C1 segment of cervical spinal cord (tissue), 14 donors: ENCODE measurements around the gene ACKR3.

Experiments used
- DNase-seq, 14 donors: peaks; one replicate each; lab custom pipeline; 2025; lab: John Stamatoyannopoulos, UW

Gene ACKR3

DNA sequence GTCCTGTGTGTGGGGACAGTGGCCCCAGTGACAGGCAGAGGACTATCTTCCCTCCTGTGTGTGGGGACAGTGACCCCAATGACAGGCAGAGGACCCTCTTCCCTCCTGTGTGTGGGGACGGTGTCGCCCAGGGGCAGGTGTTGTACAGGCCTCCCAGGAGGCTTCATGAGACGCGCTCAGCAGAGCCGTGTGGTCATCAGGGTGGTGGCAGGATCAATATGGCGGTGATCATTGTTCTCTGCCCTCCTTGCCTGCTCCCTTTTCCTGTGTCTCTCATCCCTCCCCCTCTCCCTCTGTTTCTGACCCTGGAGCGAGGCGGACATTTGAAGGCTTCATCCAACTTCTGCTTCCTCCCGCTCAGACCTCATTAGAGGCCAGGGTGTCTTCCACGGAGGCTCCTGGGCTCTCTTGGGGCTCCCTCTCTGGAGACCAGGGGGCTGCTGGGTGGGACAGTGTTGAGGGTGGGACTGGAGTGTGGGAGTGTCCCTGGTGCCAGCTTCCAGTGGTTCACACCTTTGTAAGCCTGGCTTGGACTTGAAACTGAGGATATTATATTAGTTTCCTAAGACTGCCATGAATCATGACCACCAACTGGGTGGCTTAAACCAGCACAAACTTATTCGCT lies 59.5 kb downstream of the ACKR3 start:
- DNase-seq, result no peak

- DNase-seq, result no peak
Measured at GRCh38 chr2:236629961-236630872, 60.6 kb downstream of the ACKR3 start.

DNA sequence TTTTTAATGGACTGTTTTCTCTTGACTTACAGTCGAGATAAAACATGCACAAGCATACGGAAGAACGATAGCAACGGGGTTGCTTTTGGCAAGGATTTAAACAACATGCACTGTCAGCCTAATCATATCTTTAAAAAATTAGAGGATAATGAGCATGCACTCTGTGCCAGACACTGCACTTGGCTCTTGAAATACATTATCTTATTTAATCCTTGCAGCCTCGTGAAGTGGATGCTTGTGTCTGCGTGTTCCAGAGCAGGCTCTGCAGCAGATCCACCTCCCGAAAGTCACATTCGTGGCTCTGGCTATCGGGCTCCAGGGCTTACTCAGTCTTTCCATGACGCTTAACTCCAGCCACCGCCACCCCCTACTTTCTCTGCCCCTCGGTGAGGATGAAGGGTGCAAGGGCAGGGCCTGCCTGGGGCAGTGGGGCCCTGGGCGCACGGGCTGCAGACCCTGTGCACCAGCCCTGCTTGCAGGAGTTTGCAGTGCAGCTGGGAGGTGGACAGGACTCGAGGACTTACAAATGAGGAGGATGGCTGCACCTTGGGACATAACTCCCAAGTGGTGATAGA lies 61.7 kb downstream of the ACKR3 start:
- no peak for DNase-seq

DNA sequence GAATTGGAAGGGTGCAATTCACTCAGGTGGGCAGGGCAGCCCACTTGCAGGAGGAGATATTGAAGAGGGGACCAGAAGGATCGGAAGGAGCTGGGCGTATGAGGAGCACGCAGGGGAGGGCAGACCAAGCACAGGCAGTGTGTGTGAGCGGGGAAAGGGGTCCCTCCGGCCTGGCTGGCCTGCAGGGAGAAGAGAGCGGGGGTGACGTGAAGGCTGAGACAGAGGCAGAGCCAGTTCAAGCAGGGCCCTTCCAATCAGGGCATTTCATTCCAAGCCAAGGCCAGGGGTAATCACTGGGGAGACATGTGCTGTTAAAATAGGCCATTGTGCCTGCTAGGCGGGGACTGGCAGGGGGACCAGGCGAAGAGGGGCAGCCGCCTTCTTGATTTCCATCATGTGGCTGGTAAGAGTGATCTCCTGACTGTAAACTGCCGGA lies 62.2 kb downstream of the ACKR3 start:
- no peak for DNase-seq
